ENCODE results near the gene DMRT2.

Gene DMRT2

GRCh38 chr9:1009101-1009707 lies 41.0 kb upstream of the DMRT2 start:
- Histone ChIP-seq H2AFZ (ENCODE audit: low read length) (peak overlapping the region; percentile 7; the same call in 1 of the 2 replicates), H3K79me2 (ENCODE audit: insufficient read depth, low read length) (no peaks in the 10 kb centered on the region), H3K36me3 (ENCODE audit: insufficient read depth, low read length) (no peaks in the 10 kb centered on the region), H4K20me1 (ENCODE audit: insufficient read depth, low read length, poor library complexity, severe bottlenecking) (no peaks in the 10 kb centered on the region), H3K9me3 (ENCODE audit: insufficient read depth, low read depth, low read length) (no peaks in the 10 kb centered on the region), H3K9me2 (replicated peaks; ENCODE audit: low read depth, low read length) (no peaks in the 10 kb centered on the region), H3K4me2 (ENCODE audit: low read depth, low read length, poor library complexity, severe bottlenecking) (no peak overlapping the region), H3K27me3 (ENCODE audit: insufficient read depth, low read length, poor library complexity, severe bottlenecking) (no peaks in the 10 kb centered on the region), H3K4me3 (ENCODE audit: low read length, poor library complexity, severe bottlenecking) (no peak overlapping the region), H3F3A (ENCODE audit: low read depth) (no peaks in the 10 kb centered on the region), H3K9ac (ENCODE audit: low read depth, low read length, poor library complexity, severe bottlenecking) (peak overlapping the region; percentile 40), H3K4me1 (ENCODE audit: insufficient read depth, low read length, poor library complexity, severe bottlenecking) (peaks cover 19% of the 10 kb centered on the region)
- TF ChIP-seq EZH2phosphoT487 (IDR thresholded peaks at IDR 0.05; ENCODE audit: borderline replicate concordance), result no peak
- TF ChIP-seq CTCF (conservative IDR thresholded peaks at IDR 0.05; ENCODE audit: low read length), result peak; percentile 98

GRCh38 chr9:1013021-1013420 lies 37.1 kb upstream of the DMRT2 start:
- TF ChIP-seq CTCF (conservative IDR thresholded peaks at IDR 0.05; ENCODE audit: low read length), result no peak
- TF ChIP-seq EZH2phosphoT487 (IDR thresholded peaks at IDR 0.05; ENCODE audit: borderline replicate concordance), result no peak
- Histone ChIP-seq H3F3A (ENCODE audit: low read depth) (no peaks in the 10 kb centered on the region), H3K79me2 (ENCODE audit: insufficient read depth, low read length) (no peaks in the 10 kb centered on the region), H3K4me1 (ENCODE audit: insufficient read depth, low read length, poor library complexity, severe bottlenecking) (peaks cover 14% of the 10 kb centered on the region), H4K20me1 (ENCODE audit: insufficient read depth, low read length, poor library complexity, severe bottlenecking) (no peaks in the 10 kb centered on the region), H3K9me2 (replicated peaks; ENCODE audit: low read depth, low read length) (no peaks in the 10 kb centered on the region), H3K4me2 (ENCODE audit: low read depth, low read length, poor library complexity, severe bottlenecking) (no peak overlapping the region), H3K27me3 (ENCODE audit: insufficient read depth, low read length, poor library complexity, severe bottlenecking) (no peaks in the 10 kb centered on the region), H2AFZ (ENCODE audit: low read length) (no peak overlapping the region), H3K9me3 (ENCODE audit: insufficient read depth, low read depth, low read length) (no peaks in the 10 kb centered on the region), H3K36me3 (ENCODE audit: insufficient read depth, low read length) (no peaks in the 10 kb centered on the region), H3K9ac (ENCODE audit: low read depth, low read length, poor library complexity, severe bottlenecking) (no peak overlapping the region), H3K4me3 (ENCODE audit: low read length, poor library complexity, severe bottlenecking) (no peak overlapping the region)

- Histone ChIP-seq H3K4me2 (ENCODE audit: low read depth, low read length, poor library complexity, severe bottlenecking) (no peak overlapping the region), H3K9me3 (ENCODE audit: insufficient read depth, low read depth, low read length) (no peaks in the 10 kb centered on the region), H3K9ac (ENCODE audit: low read depth, low read length, poor library complexity, severe bottlenecking) (no peak overlapping the region), H3K9me2 (replicated peaks; ENCODE audit: low read depth, low read length) (no peaks in the 10 kb centered on the region), H3F3A (ENCODE audit: low read depth) (no peaks in the 10 kb centered on the region), H3K27me3 (ENCODE audit: insufficient read depth, low read length, poor library complexity, severe bottlenecking) (no peaks in the 10 kb centered on the region), H4K20me1 (ENCODE audit: insufficient read depth, low read length, poor library complexity, severe bottlenecking) (no peaks in the 10 kb centered on the region), H3K4me3 (ENCODE audit: low read length, poor library complexity, severe bottlenecking) (no peak overlapping the region), H3K79me2 (ENCODE audit: insufficient read depth, low read length) (no peaks in the 10 kb centered on the region), H2AFZ (ENCODE audit: low read length) (no peak overlapping the region), H3K36me3 (ENCODE audit: insufficient read depth, low read length) (no peaks in the 10 kb centered on the region), H3K4me1 (ENCODE audit: insufficient read depth, low read length, poor library complexity, severe bottlenecking) (peaks cover 14% of the 10 kb centered on the region)
- no peak for TF ChIP-seq EZH2phosphoT487 (IDR thresholded peaks at IDR 0.05; ENCODE audit: borderline replicate concordance)
- TF ChIP-seq CTCF (conservative IDR thresholded peaks at IDR 0.05; ENCODE audit: low read length), result no peak
Observed at GRCh38 chr9:1014225-1014624, 35.9 kb upstream of the DMRT2 start.
